Measurements from ENCODE around the gene CDC16. TPM values are rescaled to one million over a fixed set of nuclear protein-coding genes. Genes with fewer than 3 reads are reported as not detected.

CDC16 gene
- total and polyA plus RNA-seq, 2 of the 13 experiments (the other 11 are each of a cell fraction or from before 2014, with no cell fraction given) = 24.2 to 60.9 TPM

DNA sequence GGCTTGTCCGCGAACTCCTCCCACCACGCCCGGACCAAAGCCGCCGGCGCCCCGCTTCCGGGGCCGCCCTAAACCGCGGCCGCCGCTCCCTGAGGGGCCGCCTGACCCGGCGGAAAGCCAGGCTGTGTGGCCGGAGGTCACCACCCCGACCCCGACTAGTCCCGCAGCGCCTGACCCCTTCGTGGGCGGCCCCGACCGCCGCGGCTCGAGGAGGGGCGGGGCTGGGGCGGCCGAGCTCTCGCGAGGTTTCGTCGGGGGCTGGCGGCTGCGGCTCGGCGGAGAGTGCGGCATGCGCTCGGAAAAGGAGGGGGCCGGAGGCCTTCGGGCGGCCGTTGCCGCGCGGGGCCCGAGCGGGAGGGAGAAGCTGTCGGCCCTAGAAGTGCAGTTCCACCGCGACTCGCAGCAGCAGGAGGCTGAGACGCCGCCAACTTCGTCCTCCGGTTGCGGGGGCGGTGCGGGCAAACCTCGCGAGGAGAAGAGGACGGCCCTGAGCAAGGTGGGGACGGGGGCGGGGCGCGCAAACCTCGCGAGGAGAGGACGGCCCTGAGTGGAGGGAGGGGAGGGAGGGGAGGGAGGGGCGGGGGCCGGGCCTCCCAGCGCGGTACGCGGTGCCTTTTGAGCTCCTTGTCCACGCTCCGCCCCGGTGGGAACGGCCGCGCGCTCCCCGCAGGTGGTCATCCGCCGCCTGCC lies 46.8 kb downstream of the CDC16 start, which contains the start of gene UPF3A (continued):
- TF ChIP-seq, protein P1, sequence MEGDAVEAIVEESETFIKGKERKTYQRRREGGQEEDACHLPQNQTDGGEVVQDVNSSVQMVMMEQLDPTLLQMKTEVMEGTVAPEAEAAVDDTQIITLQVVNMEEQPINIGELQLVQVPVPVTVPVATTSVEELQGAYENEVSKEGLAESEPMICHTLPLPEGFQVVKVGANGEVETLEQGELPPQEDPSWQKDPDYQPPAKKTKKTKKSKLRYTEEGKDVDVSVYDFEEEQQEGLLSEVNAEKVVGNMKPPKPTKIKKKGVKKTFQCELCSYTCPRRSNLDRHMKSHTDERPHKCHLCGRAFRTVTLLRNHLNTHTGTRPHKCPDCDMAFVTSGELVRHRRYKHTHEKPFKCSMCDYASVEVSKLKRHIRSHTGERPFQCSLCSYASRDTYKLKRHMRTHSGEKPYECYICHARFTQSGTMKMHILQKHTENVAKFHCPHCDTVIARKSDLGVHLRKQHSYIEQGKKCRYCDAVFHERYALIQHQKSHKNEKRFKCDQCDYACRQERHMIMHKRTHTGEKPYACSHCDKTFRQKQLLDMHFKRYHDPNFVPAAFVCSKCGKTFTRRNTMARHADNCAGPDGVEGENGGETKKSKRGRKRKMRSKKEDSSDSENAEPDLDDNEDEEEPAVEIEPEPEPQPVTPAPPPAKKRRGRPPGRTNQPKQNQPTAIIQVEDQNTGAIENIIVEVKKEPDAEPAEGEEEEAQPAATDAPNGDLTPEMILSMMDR (CRISPR knock-in tag; IDR thresholded peaks at IDR 0.05) = no peak; the same call in 1 of the 2 replicates
- TF ChIP-seq RBFOX2 (IDR thresholded peaks at IDR 0.05; ENCODE audit: low read depth, low read length) (peak; percentile 97), ZNF552 (CRISPR knock-in tag; IDR thresholded peaks at IDR 0.05; ENCODE audit: borderline replicate concordance) (no peak), MEF2D (CRISPR knock-in tag; IDR thresholded peaks at IDR 0.05) (no peak), ZFP82 (CRISPR knock-in tag; IDR thresholded peaks at IDR 0.05; ENCODE audit: borderline replicate concordance) (no peak), ZNF337 (CRISPR knock-in tag; IDR thresholded peaks at IDR 0.05; ENCODE audit: borderline replicate concordance, low read depth) (no peak), FIP1L1 (IDR thresholded peaks at IDR 0.05; ENCODE audit: borderline replicate concordance, insufficient read depth, low read depth, low read length) (0 out of 2 replicates have a peak, but pooled peaks have one; percentile 36), ZNF724P (CRISPR knock-in tag; IDR thresholded peaks at IDR 0.05; ENCODE audit: borderline replicate concordance) (peak; percentile 58; the same call in 1 of the 2 replicates), AHR (CRISPR knock-in tag; IDR thresholded peaks at IDR 0.05) (peak; percentile 82; the same call in 1 of the 2 replicates), ZNF564 (CRISPR knock-in tag; IDR thresholded peaks at IDR 0.05) (peak; percentile 69), MAZ (IDR thresholded peaks at IDR 0.05; ENCODE audit: borderline replicate concordance, low read depth, low read length) (no peak), MAZ (CRISPR knock-in tag; IDR thresholded peaks at IDR 0.05; ENCODE audit: low read depth) (peak; percentile 93), FOSL2 (CRISPR knock-in tag; IDR thresholded peaks at IDR 0.05) (0 out of 2 replicates have a peak, but pooled peaks have one; percentile 7), HHEX (CRISPR knock-in tag; IDR thresholded peaks at IDR 0.05) (no peak), POLR2A (IDR thresholded peaks at IDR 0.05; ENCODE audit: insufficient read depth in 1 of 2, low read depth in 2 of 2, low read length in 2 of 2) (peak; percentile 82 to 88), ZNF468 (CRISPR knock-in tag; IDR thresholded peaks at IDR 0.05) (no peak)
- TF ChIP-seq, protein P2, sequence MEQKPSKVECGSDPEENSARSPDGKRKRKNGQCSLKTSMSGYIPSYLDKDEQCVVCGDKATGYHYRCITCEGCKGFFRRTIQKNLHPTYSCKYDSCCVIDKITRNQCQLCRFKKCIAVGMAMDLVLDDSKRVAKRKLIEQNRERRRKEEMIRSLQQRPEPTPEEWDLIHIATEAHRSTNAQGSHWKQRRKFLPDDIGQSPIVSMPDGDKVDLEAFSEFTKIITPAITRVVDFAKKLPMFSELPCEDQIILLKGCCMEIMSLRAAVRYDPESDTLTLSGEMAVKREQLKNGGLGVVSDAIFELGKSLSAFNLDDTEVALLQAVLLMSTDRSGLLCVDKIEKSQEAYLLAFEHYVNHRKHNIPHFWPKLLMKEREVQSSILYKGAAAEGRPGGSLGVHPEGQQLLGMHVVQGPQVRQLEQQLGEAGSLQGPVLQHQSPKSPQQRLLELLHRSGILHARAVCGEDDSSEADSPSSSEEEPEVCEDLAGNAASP (CRISPR knock-in tag; IDR thresholded peaks at IDR 0.05; ENCODE audit: borderline replicate concordance) = peak; percentile 45
- TF ChIP-seq, protein P3, sequence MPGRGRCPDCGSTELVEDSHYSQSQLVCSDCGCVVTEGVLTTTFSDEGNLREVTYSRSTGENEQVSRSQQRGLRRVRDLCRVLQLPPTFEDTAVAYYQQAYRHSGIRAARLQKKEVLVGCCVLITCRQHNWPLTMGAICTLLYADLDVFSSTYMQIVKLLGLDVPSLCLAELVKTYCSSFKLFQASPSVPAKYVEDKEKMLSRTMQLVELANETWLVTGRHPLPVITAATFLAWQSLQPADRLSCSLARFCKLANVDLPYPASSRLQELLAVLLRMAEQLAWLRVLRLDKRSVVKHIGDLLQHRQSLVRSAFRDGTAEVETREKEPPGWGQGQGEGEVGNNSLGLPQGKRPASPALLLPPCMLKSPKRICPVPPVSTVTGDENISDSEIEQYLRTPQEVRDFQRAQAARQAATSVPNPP (CRISPR knock-in tag; IDR thresholded peaks at IDR 0.05) = no peak; the same call in 1 of the 2 replicates
